Stimulated activated CD4-positive, alpha-beta T cell treated with anti-CD3 and anti-CD28 coated beads, Interleukin-2, amount 100 ng/mL, for 24 hours (primary cell): Measurements from ENCODE around the gene IL17F.

Experiments
- DNase-seq, 2 donors: peaks; one replicate each; pipeline ENCODE4 v3.0.0-alpha.2; 2020

Gene IL17F

GRCh38 chr6:52187098-52187497 lies 57.2 kb downstream of the IL17F start:
- DNase-seq: no peak
